Hepatocyte (in vitro differentiated cells): ENCODE results near the gene TOP2B. TPM values are rescaled to one million over a fixed set of nuclear protein-coding genes. Genes with fewer than 3 reads are reported as not detected.

Experiments used
- DNase-seq: peaks from one replicate; pipeline ENCODE4 v3.0.0-alpha.2; 2016; ENCODE audit warnings: low spot score
- H2AFZ ChIP-seq: fragments of 200-600 bp; sonication (generic); 2 replicates; pipeline ENCODE4 v1.6.0; 2016; ENCODE audit warnings: antibody characterized with exemption, mild to moderate bottlenecking
- H3K27ac ChIP-seq: fragments of 200-600 bp; sonication (generic); 2 replicates; pipeline ENCODE4 v1.5.1; 2016; ENCODE audit warnings: mild to moderate bottlenecking
- H3K27me3 ChIP-seq: fragments of 200-600 bp; sonication (generic); 2 replicates; pipeline ENCODE4 v1.6.1; 2016
- H3K36me3 ChIP-seq: fragments of 200-600 bp; sonication (generic); replicated peaks from 2 replicates; pipeline ENCODE4 v1.5.1; 2016; ENCODE audit warnings: low read depth; ENCODE audit not compliant: insufficient read depth
- H3K4me1 ChIP-seq: fragments of 200-600 bp; sonication (generic); 2 replicates; pipeline ENCODE4 v1.5.1; 2016; ENCODE audit warnings: mild to moderate bottlenecking, moderate library complexity; ENCODE audit not compliant: insufficient read depth
- H3K4me2 ChIP-seq: fragments of 200-600 bp; sonication (generic); 2 replicates; pipeline ENCODE4 v1.6.0; 2016
- H3K4me3 ChIP-seq: fragments of 200-600 bp; sonication (generic); 2 replicates; pipeline ENCODE4 v1.5.1; 2016; ENCODE audit warnings: mild to moderate bottlenecking
- H3K79me2 ChIP-seq: fragments of 200-600 bp; sonication (generic); 2 replicates; pipeline ENCODE4 v1.6.0; 2017; ENCODE audit warnings: mild to moderate bottlenecking
- H3K9me2 ChIP-seq: fragments of 200-600 bp; sonication (generic); replicated peaks from 2 replicates; pipeline ENCODE4 v1.6.0; 2017; ENCODE audit warnings: mild to moderate bottlenecking; ENCODE audit not compliant: insufficient read depth
- H3K9me3 ChIP-seq: fragments of 200-600 bp; sonication (generic); 2 replicates; pipeline ENCODE4 v1.5.1; 2016; ENCODE audit warnings: low read depth, mild to moderate bottlenecking
- H4K20me1 ChIP-seq: fragments of 200-600 bp; sonication (generic); 2 replicates; pipeline ENCODE4 v1.6.0; 2016; ENCODE audit warnings: mild to moderate bottlenecking; ENCODE audit not compliant: insufficient read depth, poor library complexity, severe bottlenecking
- EZH2 ChIP-seq: fragments of 200-600 bp; sonication (generic); IDR thresholded peaks from 2 replicates; pipeline ENCODE4 v1.6.1; 2016; ENCODE audit warnings: antibody characterized with exemption, mild to moderate bottlenecking, borderline replicate concordance
- EZH2phosphoT487 ChIP-seq: fragments of 200-600 bp; sonication (generic); IDR thresholded peaks from one replicate; pipeline ENCODE4 v1.6.1; 2018; ENCODE audit warnings: antibody characterized with exemption, mild to moderate bottlenecking, low read depth, moderate library complexity; ENCODE audit not compliant: unreplicated experiment, severe bottlenecking
- WGBS: methylation state at CpG from one replicate; pipeline ENCODE4 v1.1.6; 2016; ENCODE audit warnings: low lambda C conversion rate; ENCODE audit errors: missing lambda C conversion rate; 5-methylcytosine and 5-hydroxymethylcytosine counted together
- polyA plus RNA-seq: library from polyadenylated mRNA; unstranded; fragments of >200 nt; fragmentation: Nextera tagmentation; extraction: Ambion mirVana; gene quantifications from 2 replicates; pipeline ENCODE4 v1.2.1, GENCODE V29; 2016
- total RNA-seq: library from RNA; depleted of rRNA; stranded (reverse); fragments of >200 nt; gene quantifications from 2 replicates; pipeline ENCODE4 v1.2.3, GENCODE V29; 2014
- TF ChIP-seq, protein P1 (sequence below): fragments of 200-600 bp; sonication (generic); IDR thresholded peaks from 2 replicates; pipeline ENCODE4 v1.5.1; 2016; ENCODE audit warnings: antibody characterized with exemption, mild to moderate bottlenecking; ENCODE audit not compliant: poor library complexity

Gene TOP2B
- total and polyA plus RNA-seq, 2 experiments from 2014 or later: 49.5 to 109 TPM

DNA sequence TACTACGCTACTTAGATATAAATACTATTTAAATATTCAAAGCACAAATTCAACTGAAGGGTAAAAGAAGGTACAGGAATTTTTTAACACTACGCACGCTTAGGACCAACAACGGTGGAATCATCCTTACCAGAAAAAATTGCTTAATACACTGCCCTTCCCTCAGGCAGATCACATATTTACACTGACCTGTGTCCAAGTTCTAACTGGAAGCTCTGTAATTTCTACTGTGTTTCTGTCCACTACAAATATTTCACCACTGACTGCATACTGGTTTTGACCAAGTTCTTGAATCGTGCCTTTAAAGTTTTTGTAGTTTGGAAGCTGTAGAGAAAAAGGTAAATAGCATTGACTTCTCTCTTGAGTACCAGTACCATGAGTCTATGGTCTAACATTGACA is 44.2 kb downstream of the TOP2B start:
- Histone ChIP-seq H3K9me3 (no peaks in the 10 kb centered on the region), H3K36me3 (no peaks in the 10 kb centered on the region), H3K27ac (no peak overlapping the region), H3K79me2 (no peaks in the 10 kb centered on the region), H3K27me3 (no peaks in the 10 kb centered on the region), H3K4me2 (no peak overlapping the region), H3K4me3 (no peak overlapping the region), H4K20me1 (no peaks in the 10 kb centered on the region), H2AFZ (no peak overlapping the region), H3K4me1 (peaks cover 7% of the 10 kb centered on the region), H3K9me2 (no peaks in the 10 kb centered on the region)
- over 99% methylated on average over 5 of the region's 5 CpGs for WGBS
- no peak for DNase-seq
- TF ChIP-seq EZH2phosphoT487 (no peak), EZH2 (no peak)
- TF ChIP-seq, protein P1, sequence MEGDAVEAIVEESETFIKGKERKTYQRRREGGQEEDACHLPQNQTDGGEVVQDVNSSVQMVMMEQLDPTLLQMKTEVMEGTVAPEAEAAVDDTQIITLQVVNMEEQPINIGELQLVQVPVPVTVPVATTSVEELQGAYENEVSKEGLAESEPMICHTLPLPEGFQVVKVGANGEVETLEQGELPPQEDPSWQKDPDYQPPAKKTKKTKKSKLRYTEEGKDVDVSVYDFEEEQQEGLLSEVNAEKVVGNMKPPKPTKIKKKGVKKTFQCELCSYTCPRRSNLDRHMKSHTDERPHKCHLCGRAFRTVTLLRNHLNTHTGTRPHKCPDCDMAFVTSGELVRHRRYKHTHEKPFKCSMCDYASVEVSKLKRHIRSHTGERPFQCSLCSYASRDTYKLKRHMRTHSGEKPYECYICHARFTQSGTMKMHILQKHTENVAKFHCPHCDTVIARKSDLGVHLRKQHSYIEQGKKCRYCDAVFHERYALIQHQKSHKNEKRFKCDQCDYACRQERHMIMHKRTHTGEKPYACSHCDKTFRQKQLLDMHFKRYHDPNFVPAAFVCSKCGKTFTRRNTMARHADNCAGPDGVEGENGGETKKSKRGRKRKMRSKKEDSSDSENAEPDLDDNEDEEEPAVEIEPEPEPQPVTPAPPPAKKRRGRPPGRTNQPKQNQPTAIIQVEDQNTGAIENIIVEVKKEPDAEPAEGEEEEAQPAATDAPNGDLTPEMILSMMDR: no peak

DNA sequence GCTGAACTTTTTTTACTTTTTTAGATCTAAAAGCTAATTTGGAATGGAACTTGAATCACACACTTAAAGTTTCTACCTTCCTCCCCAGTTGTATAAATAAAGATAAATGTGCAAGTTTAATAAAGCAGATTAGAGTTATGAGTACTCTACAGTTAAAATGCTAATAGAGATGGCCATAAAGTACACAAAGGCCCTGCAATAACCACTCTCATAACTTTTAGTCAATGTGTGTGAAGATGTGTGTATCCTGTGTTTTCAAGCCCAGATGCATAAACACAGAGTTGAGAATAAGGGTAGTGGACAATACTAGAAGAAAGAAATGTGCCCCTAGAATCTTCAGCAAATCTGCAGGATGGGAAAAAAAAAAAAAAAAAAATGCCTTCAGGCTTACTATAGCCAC is 45.3 kb downstream of the TOP2B start:
- H3K4me3 ChIP-seq: no peak overlapping the region
- H3K27me3 ChIP-seq: no peaks in the 10 kb centered on the region
- H3K9me3 ChIP-seq: no peaks in the 10 kb centered on the region
- H4K20me1 ChIP-seq: no peaks in the 10 kb centered on the region
- peaks cover 7% of the 10 kb centered on the region for H3K4me1 ChIP-seq
- no peak for DNase-seq
- no peaks in the 10 kb centered on the region for H3K9me2 ChIP-seq
- TF ChIP-seq EZH2phosphoT487 (no peak), EZH2 (no peak)
- TF ChIP-seq, protein P1: no peak
- no peak overlapping the region for H3K27ac ChIP-seq
- H3K79me2 ChIP-seq: no peaks in the 10 kb centered on the region
- H3K4me2 ChIP-seq: no peak overlapping the region
- no peaks in the 10 kb centered on the region for H3K36me3 ChIP-seq
- H2AFZ ChIP-seq: no peak overlapping the region

GRCh38 chr3:25618028-25618427 is 46.7 kb downstream of the TOP2B start:
- H3K4me2 ChIP-seq: no peak overlapping the region
- no peak for TF ChIP-seq EZH2
- TF ChIP-seq, protein P1: no peak
- no peak for TF ChIP-seq EZH2phosphoT487
- no peak overlapping the region for H3K4me3 ChIP-seq
- H3K27me3 ChIP-seq: no peaks in the 10 kb centered on the region
- no peaks in the 10 kb centered on the region for H3K9me3 ChIP-seq
- no peak overlapping the region for H2AFZ ChIP-seq
- H3K4me1 ChIP-seq: peaks cover 7% of the 10 kb centered on the region
- H3K27ac ChIP-seq: peak overlapping the region; percentile 11
- H3K36me3 ChIP-seq: peaks cover 3% of the 10 kb centered on the region
- H3K9me2 ChIP-seq: no peaks in the 10 kb centered on the region
- no peaks in the 10 kb centered on the region for H4K20me1 ChIP-seq
- H3K79me2 ChIP-seq: no peaks in the 10 kb centered on the region
- DNase-seq: peak; percentile 32

DNA sequence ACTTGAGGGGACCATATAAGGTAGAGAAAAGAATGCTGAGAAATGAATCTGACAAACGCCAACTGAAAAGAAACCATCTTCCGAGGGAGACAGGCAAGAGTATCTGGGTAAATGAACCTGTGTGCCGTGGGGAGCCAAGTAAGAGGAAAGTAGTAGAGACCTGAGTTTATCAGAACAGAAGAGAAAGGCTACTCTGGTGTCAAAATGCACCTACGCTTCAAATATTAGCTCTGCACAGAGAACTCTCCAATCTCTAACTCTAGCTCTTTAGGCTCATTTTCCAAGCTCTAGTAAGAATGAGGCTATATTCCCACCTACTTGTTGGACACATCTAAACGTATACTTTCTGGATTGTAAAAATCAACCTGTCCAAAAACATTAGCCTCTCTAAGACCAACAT is 53.5 kb downstream of the TOP2B start:
- Histone ChIP-seq H3K27ac (no peak overlapping the region), H3K79me2 (no peaks in the 10 kb centered on the region), H3K9me2 (no peaks in the 10 kb centered on the region), H3K4me3 (no peak overlapping the region), H3K27me3 (no peaks in the 10 kb centered on the region), H3K9me3 (no peaks in the 10 kb centered on the region), H2AFZ (no peak overlapping the region), H4K20me1 (no peaks in the 10 kb centered on the region), H3K4me2 (no peak overlapping the region), H3K36me3 (peaks cover 8% of the 10 kb centered on the region), H3K4me1 (no peaks in the 10 kb centered on the region)
- 92% methylated on average over 5 of the region's 5 CpGs for WGBS
- TF ChIP-seq, protein P1: no peak
- no peak for TF ChIP-seq EZH2
- TF ChIP-seq EZH2phosphoT487: no peak
- DNase-seq: no peak
